T follicular helper cell (primary cell): ENCODE results near the gene ZMYND19.
"Not testable (repeated sequence)": the region's sequence is repeated elsewhere in the genome, so short reads cannot be mapped to it uniquely, and the experiment has no call there.

Experiments used
- DNase-seq: peaks from one replicate; pipeline ENCODE4 v3.0.0-alpha.2; 2020; ENCODE audit warnings: low read depth

The ZMYND19 gene

GRCh38 chr9:137614631-137615386 is 24.5 kb upstream of the ZMYND19 start:
- DNase-seq = no peak

- no peak for DNase-seq
These were observed 23.6 kb upstream of the ZMYND19 start for GRCh38 chr9:137613738-137614523.

DNA sequence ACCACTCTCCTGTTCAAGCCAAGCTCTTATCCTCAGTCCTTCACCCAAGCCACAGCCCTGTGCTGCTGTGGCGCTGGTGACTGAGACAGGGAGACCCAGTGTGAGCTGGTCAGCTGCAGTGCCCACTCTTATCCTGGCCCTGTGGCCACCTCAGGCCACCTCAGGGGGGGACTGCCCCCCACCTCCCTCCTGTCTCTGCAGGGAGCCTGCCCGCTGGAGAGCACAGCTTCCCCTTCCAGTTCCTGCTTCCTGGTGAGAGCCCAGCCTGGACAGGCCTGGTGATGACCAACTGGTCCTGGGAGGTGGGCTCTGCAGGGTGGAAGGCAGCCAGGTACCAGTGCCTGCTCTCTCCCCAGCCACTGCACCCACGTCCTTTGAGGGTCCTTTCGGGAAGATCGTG is 22.9 kb upstream of the ZMYND19 start:
- DNase-seq = no peak

DNA sequence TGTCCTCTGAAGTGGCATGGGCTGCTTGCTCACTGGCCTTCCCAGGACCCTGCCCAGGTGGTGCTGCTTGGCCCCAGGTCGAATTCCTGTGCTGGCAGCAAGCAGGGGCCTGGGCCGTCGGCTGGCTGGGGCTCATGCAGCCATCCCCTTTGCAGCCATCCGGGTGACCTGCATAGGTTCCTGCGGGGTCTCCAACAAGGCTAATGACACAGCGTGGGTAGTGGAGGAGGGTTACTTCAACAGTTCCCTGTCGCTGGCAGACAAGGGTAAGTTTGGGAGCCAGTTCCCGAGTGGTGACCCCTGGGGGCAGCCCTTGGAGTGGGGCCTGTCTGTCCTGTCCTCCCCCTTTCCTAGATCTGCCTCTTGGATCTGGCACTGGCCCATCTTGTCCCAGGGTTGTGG is 22.4 kb upstream of the ZMYND19 start:
- no peak for DNase-seq

GRCh38 chr9:137611623-137612609 is 21.6 kb upstream of the ZMYND19 start:
- no peak for DNase-seq

- no peak for DNase-seq
These were observed 20.6 kb upstream of the ZMYND19 start for GRCh38 chr9:137610944-137611343.

DNA sequence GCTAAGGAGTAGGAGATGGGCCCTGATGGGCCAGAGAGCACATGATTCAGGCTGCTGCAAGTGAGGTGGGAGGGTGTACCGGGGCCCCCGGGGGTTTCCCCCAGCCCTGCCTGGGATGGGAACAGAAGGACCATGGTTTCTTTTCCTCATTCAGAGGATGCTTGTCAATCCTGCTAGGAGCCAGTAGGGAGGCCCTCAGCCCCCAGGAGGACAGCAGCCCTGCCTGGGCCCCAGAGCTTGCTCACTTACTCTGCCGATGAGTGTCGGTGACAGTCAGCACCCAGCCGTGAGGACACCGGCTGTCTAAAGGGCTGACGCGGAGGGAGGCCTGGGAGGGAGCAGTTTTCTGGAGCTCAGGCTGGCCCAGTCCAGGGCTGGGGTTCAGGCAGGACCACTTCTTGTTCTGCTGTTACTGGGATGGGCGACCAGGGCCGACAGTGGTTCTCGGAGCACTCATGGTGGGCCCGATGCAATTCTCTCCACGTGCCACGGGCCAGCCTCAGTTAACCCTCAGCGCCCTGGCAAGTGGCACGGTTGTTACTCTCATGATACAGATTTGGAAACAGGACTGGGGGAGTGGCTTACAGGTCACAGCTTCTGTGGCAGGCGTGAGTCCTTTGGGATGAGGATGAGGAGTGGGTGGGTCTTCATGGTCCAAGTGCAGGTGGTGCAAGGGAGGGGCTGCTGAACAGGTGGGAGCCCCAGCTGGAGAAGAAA is 17.0 kb upstream of the ZMYND19 start:
- no peak for DNase-seq

- DNase-seq = no peak
These were observed 16.4 kb upstream of the ZMYND19 start for GRCh38 chr9:137606734-137607138.

DNA sequence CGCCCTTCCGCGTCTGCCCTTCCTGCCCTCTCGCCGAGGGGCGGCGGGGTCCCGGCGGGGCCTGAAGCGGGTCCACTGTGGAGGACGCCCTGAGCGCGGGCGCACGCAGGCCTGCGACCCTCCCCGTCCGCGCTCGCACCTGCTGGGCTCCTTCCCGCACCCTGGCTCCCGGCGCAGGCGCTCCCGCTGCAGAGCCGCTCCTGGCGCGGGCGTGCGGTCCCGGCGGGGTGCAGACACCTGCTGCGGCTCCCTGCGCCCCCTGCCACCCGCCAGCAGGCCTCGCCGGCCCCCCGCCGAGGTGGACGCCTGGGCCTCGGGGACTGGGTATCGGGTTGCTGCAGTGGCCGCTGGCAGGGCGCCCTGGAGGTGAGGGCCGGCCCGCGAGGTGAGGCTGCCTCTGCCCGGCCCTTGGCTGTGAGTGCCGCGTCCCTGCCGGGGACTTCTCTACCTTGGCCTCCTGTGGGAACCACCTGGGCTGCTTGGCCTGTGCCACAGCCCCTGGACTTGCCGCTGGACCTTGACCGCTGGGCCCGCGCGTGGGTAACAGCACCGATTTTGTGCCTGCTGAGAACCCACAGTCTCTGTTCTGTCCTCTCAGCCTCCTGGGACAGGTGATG is 15.8 kb upstream of the ZMYND19 start:
- DNase-seq = no peak

DNA sequence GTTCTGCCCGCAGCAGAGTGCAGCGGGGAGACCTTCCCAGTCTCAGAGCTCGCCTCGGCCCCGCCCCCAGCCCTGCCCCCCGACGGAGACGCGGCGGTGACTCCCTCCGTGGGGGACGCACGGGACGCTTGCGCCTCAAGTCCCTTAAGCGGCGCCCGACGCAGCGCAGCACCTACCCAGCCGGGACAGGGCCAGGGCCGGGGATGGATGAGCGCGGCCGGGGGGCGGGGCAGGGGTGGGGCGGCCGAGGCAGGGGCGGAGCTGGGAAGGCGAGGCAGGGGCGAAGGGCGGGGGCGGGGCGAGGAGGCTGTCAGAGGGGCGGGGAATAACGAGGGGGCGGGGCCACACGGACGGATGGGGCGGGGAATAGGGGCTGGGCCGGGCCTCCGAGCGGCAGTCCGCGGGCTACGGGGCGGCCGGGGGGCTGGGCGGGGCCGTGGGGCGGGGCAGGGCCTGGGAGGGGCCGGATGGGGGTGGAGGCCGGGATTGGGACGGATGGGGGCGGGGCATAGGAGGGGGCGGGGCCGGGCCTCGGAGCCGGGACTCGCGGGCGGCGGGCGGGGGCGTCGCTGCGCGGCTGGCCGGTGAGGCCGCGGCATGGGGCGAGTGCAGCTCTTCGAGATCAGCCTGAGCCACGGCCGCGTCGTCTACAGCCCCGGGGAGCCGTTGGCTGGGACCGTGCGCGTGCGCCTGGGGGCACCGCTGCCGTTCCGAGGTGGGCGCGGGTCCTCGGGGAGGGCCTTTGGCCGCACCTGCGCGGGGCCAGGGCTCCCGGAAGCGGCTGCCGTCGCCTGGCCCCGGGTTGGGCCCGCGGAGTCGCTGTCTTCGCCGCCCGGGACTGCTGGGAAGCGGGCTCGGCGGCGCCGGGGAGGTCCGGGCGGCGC is 15.1 kb upstream of the ZMYND19 start, which contains the start of gene ARRDC1:
Gene ARRDC1 (plus strand): TSS at position 566 of the 884 bp plus-strand sequence. CDS start 32 bp downstream, at position 598.
- DNase-seq = peak; percentile 90

DNA sequence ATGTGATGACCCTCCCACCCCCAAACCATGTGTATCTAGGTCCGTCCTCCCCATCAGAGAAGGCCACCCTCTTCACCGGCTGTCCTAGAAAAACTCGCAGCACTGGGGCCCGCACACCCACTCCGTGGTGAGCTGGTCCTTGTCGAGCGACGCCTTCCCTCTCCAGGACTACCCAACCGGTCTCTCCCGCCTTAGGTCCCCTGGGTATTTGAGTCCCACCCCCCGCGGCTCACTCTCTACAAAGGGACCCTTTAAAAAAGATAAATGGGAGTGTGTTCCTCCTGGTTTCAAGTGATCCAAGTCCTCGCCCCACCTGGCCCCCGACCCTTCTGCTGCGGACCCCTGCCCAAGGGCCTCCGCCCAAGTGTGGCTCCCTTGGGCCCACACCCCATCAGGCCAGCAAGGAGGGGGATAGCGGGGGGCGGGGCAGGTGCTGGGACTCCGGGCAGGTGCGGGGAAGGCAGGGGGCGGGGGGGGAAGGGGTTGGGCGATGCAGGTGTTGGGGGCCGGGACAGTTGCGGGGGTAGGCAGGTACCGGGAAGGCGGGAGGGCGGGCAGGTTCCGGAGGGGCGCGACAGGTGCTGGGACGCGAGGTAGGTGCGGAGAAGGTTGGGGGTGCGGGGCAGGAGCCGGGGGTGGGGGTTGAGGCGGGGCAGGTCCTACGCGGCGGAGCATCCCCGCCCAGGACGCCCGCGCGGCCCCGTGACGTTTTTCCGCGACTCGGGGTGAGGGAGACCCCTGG is 14.2 kb upstream of the ZMYND19 start:
- no peak for DNase-seq

DNA sequence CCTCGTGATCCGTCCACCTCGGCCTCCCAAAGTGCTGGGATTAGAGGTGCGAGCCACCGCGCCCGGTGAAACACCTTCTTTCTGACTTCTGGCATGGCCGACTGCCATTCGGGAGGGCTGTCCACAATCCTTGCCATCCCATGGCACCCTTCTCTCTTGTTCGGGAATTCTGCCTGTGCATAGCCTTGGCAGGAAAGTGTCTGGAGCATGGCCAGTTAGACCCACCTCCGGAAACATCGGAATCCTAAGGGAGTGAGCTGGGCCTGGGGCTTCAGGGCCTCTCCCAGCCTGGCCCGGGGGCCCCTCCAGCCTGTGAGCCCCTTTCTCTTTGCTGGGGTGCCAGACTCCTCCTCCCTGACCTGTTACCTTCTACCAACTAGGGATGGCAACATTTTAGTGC is 13.6 kb upstream of the ZMYND19 start:
- DNase-seq = no peak

DNA sequence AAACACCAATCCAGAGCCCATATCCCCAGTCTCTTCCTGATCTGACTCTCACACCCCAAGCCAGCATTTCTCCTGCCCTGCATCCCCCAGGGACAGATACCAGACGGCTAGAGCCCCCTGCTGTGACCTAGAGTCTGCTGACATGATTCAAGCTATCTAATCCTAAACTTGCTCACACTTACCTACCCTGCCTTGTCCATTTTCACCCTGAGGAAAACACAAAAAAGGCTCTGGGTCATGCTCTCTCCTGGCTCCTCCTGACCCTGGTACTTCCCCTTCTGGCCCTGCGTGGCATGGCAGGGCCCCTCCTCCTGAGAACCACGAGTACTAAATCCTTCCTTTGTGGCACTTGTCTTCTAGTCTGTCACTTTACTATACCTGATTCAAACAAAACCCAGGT is 12.3 kb upstream of the ZMYND19 start:
- no peak for DNase-seq

DNA sequence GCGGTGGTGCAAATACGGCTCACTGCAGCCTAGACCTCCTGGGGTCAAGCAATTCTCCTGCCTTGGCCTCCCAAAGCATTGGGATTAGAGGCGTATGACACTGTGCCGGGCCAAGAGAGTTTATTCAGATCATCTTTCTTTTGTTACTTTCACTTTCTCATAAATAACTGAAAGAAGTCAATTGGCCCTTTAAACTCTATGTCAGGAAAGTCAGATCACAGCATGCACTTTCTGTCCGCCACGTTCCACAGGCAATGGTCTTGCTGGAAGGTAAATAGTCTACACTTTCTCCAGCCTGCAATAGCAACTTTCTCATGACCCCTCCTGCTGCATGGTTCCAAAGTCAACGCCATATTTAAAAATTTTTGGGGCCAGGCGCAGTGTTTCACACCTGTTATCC is 8.6 kb upstream of the ZMYND19 start:
- DNase-seq = no peak

GRCh38 chr9:137596577-137596976 is 6.3 kb upstream of the ZMYND19 start:
- DNase-seq = not testable (repeated sequence)

DNA sequence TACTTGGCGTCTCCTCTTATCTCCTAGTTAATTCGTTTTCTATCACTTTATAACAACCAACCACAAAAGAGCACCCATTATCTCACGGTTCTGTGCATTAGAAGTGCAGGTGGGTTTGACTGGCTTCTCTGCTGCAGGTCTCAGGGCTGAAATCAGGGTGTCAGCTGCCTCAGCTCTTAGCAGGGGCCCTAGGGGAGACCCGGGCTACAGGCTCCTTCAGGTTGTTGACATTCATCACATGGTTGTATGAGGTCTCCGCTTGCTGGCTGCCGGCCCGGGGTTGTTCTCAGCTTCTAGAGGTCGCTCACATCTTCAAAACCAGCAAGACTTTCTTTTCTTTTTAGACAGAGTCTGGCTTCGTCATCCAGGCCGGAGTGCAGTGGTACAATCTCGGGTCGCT is 2.9 kb upstream of the ZMYND19 start:
- DNase-seq = no peak

GRCh38 chr9:137592767-137593166 is 2.5 kb upstream of the ZMYND19 start:
- no peak for DNase-seq

DNA sequence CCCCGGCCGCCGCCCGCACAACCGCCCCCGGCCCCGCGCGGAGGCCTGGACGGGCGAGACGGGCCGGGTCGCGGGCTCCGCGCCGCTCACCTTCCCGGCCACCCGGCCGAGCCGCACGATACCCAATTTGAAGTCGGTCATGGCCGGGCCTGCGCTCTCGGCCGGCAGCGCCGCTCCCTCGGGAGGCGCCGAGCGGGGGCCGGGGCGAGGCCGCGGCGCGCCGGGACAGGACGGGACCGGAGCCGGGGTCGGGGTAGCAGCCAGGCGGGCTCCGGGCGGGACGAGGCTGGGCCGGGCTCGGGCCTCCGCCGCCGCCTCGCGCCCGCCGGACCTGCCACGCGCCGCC is 216 bp downstream of the ZMYND19 start:
- no peak for DNase-seq

GRCh38 chr9:137589441-137590122 is 730 bp downstream of the ZMYND19 start:
- DNase-seq = no peak
